Panc1 (cell line): ENCODE results near the gene ANXA6. TPM values are rescaled to one million over a fixed set of nuclear protein-coding genes. Genes with fewer than 3 reads are reported as not detected.

ENCODE experiments used
- ATAC-seq: fragments of 200-7000 bp; cut with Tn5 transposase; 2 replicates; pipeline ENCODE4 v1.9.1; 2020; ENCODE audit warnings: mild to moderate bottlenecking, moderate library complexity
- BruUV-seq: library from RNA; stranded (reverse); fragments of 400-500 nt; replicated peaks from 2 replicates; lab custom pipeline; 2021; lab: Mats Ljungman, UMichigan
- CTCF ChIA-PET: fragments of 300-600 bp; sonication (Branson Sonifier 250); formaldehyde crosslinking; loops from one replicate; lab custom pipeline; 2022; ENCODE audit warnings: antibody characterized with exemption; lab: Charles Lee
- POLR2A ChIA-PET: fragments of 300-600 bp; sonication (Branson Sonifier 250); formaldehyde crosslinking; loops from one replicate; lab custom pipeline; 2022; ENCODE audit warnings: antibody characterized with exemption; lab: Charles Lee
- DNase-seq: peaks from one replicate; pipeline ENCODE4 v3.0.0-alpha.2; 2010; ENCODE audit warnings: low read depth, low spot score
- H3K27ac ChIP-seq: 2 replicates; pipeline ENCODE4 v1.5.1; 2011; ENCODE audit warnings: mild to moderate bottlenecking, low read length, inconsistent platforms
- H3K27me3 ChIP-seq: fragments of 200-500 bp; sonication (Bioruptor generic); 2 replicates; pipeline ENCODE4 v1.6.0; 2014; ENCODE audit warnings: low read length, inconsistent platforms; ENCODE audit not compliant: control insufficient read depth, insufficient read depth
- H3K36me3 ChIP-seq: fragments of 200-500 bp; sonication (Bioruptor generic); 2 replicates; pipeline ENCODE4 v1.5.1; 2014; ENCODE audit warnings: inconsistent platforms, mild to moderate bottlenecking, low read length, moderate library complexity; ENCODE audit not compliant: control insufficient read depth, insufficient read depth
- H3K4me1 ChIP-seq: 2 replicates; pipeline ENCODE4 v1.5.1; 2011; ENCODE audit warnings: inconsistent platforms, mild to moderate bottlenecking, low read length, moderate library complexity; ENCODE audit not compliant: control insufficient read depth, insufficient read depth
- H3K4me3 ChIP-seq, 2 experiments: 2 replicates each; pipeline ENCODE4 v1.5.1; 2011 to 2012; ENCODE audit warnings: low read depth in 2 of 2, low read length in 2 of 2, mild to moderate bottlenecking in 2 of 2, inconsistent platforms in 1 of 2, moderate library complexity in 1 of 2
- H3K9me3 ChIP-seq: fragments of 200-500 bp; sonication (Bioruptor generic); 2 replicates; pipeline ENCODE4 v1.5.1; 2014; ENCODE audit warnings: low read depth, mild to moderate bottlenecking, inconsistent platforms, low read length, moderate library complexity; ENCODE audit not compliant: control insufficient read depth, insufficient read depth
- POLR2AphosphoS5 ChIP-seq: IDR thresholded peaks from 2 replicates; pipeline ENCODE4 v1.6.1; 2012; ENCODE audit warnings: mild to moderate bottlenecking, low read depth, low read length, moderate library complexity
- REST ChIP-seq, 2 experiments: IDR thresholded peaks; 2 replicates each; pipeline ENCODE4 v1.6.1; 2011 to 2012; ENCODE audit warnings: low read depth in 2 of 2, control low read depth in 1 of 2, low read length in 1 of 2, mild to moderate bottlenecking in 1 of 2, moderate library complexity in 1 of 2; ENCODE audit not compliant: insufficient read depth in 1 of 2
- SIN3A ChIP-seq: IDR thresholded peaks from 2 replicates; pipeline ENCODE4 v1.6.1; 2012; ENCODE audit warnings: low read depth, mild to moderate bottlenecking, low read length, moderate library complexity, borderline replicate concordance; ENCODE audit not compliant: insufficient read depth
- TCF7L2 ChIP-seq: IDR thresholded peaks from 2 replicates; pipeline ENCODE4 v1.6.1; 2011; ENCODE audit warnings: mild to moderate bottlenecking, low read depth, low read length, inconsistent platforms
- in situ Hi-C: cut with HindIII; loops from 2 replicates; pipeline ENCODE4 v1.10.0; 2016; ENCODE audit warnings: low sequenced_read_pairs, low pct_unique_long_range_greater_than_20kb
- intact Hi-C: fragments of 100-400 bp; cut with micrococcal nuclease; formaldehyde crosslinking; loops from one replicate; pipeline ENCODE4 v1.10.0; 2022; ENCODE audit not compliant: unreplicated experiment
- total RNA-seq: library from RNA; stranded (reverse); gene quantifications from one replicate; pipeline ENCODE4 v1.2.1, GENCODE V29; 2021; ENCODE audit not compliant: unreplicated experiment
- TF ChIP-seq, protein P1 (sequence below): fragments of 450-650 bp; IDR thresholded peaks from 2 replicates; pipeline ENCODE4 v1.5.1; 2017; ENCODE audit warnings: mild to moderate bottlenecking

ANXA6 gene
- total RNA-seq, 1 experiment from 2014 or later: 60.0 TPM

DNA sequence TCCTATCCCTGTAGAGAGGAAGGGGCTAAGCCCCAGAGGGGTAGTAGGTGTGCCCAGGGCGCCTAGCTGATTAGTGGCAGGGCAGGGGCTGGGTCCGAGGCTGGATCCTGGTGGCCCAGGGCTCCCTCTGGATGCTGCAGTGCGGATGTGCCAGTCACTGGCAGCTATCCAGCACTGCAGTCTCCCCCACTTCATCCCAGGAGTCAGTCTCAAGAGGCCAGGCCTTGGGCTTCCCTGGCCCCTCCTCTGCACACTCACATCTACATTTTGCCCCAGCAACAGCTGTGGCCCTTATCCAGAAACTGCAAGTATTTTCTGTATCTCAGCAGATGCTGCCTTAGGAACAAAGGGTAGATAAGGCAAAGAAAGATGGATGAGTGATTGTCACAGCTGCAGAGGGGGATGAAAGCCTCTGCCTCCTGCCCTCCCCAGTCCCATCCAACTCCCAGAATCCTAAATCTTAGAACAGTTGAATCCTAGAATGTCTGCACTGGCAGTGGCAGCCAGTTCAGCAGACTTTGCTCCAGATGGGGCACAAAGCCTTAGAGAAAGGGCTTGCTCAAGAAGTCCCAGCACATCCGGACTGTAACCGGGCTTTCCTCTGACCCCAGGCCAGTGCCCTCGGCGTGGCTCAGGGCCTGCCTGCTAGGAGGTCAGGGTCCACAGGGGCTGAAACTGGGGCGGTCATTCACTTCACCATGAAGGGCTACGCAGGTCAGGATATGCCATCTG, 1.6 kb downstream of the ANXA6 start:
- no peak overlapping the region for H3K27ac ChIP-seq
- POLR2A ChIA-PET: no interaction called here
- intact Hi-C loops (no loop called here), in situ Hi-C loops (no loop called here)
- no peaks in the 10 kb centered on the region for H3K9me3 ChIP-seq
- no peak for ATAC-seq
- no TSS peak for BruUV-seq
- DNase-seq: no peak
- CTCF ChIA-PET: no interaction called here
- H3K4me1 ChIP-seq: 0 out of 2 replicates have a peak, but pooled peaks cover 8% of the 10 kb centered on the region
- TF ChIP-seq SIN3A (no peak), POLR2AphosphoS5 (no peak), TCF7L2 (no peak), REST (IDR thresholded peaks at IDR 0.05; ENCODE audit: insufficient read depth in 1 of 2, low read depth in 2 of 2, low read length in 1 of 2) (no peak)
- TF ChIP-seq, protein P1, sequence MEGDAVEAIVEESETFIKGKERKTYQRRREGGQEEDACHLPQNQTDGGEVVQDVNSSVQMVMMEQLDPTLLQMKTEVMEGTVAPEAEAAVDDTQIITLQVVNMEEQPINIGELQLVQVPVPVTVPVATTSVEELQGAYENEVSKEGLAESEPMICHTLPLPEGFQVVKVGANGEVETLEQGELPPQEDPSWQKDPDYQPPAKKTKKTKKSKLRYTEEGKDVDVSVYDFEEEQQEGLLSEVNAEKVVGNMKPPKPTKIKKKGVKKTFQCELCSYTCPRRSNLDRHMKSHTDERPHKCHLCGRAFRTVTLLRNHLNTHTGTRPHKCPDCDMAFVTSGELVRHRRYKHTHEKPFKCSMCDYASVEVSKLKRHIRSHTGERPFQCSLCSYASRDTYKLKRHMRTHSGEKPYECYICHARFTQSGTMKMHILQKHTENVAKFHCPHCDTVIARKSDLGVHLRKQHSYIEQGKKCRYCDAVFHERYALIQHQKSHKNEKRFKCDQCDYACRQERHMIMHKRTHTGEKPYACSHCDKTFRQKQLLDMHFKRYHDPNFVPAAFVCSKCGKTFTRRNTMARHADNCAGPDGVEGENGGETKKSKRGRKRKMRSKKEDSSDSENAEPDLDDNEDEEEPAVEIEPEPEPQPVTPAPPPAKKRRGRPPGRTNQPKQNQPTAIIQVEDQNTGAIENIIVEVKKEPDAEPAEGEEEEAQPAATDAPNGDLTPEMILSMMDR: no peak
- no peak overlapping the region for H3K4me3 ChIP-seq
- H3K36me3 ChIP-seq: no peaks in the 10 kb centered on the region; the same call in 1 of the 2 replicates
- H3K27me3 ChIP-seq: no peaks in the 10 kb centered on the region; the same call in 1 of the 2 replicates

DNA sequence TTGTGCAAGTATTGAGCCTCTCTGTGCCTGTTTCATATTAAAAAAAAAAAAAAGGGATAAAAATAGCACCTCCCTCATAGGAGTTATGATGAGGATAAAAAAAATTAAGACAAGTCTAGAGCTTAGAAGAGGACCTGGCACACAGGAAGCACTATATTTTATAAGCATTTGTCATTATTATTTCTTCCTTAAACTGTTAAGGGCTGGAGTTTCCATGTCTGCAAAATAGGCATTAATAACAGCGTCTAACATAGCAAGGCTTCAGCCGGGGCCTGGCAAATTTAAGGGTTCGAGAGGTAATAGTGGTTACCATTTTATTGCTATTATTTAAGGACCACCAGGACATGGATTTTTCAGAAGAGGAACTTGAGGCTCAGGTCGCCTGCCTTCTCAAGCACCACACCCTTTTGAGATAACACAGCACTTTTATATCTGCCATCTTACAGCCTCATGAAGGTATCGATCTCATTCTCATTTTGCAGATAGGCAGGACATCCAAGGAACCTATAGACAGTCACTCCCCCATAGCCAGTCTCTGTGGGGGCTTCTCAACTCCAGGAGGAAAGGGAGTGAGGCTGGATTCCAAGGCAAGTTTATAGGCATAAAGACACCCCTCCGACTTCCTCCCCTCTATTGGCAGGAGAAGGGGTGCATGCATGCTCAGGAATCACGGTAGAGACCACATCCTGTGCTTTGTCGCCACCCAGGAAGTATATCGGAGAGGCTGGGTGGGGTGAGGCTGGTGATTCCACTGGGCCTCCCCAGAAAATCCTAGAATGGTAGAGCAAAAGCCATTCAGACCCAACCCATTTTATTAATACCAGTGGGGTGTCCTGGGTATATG, 2.4 kb downstream of the ANXA6 start:
- in situ Hi-C loops (no loop called here), intact Hi-C loops (no loop called here)
- ChIA-PET CTCF (no interaction called here), POLR2A (no interaction called here)
- H3K9me3 ChIP-seq: no peaks in the 10 kb centered on the region
- H3K4me1 ChIP-seq: 0 out of 2 replicates have a peak, but pooled peaks cover 8% of the 10 kb centered on the region
- no peak for TF ChIP-seq TCF7L2
- no peak for TF ChIP-seq POLR2AphosphoS5
- no peak for TF ChIP-seq REST (IDR thresholded peaks at IDR 0.05; ENCODE audit: insufficient read depth in 1 of 2, low read depth in 2 of 2, low read length in 1 of 2)
- TF ChIP-seq SIN3A: no peak
- TF ChIP-seq, protein P1: no peak
- H3K4me3 ChIP-seq: no peak overlapping the region
- no peak for ATAC-seq
- no peaks in the 10 kb centered on the region; the same call in 1 of the 2 replicates for H3K36me3 ChIP-seq
- no peak overlapping the region for H3K27ac ChIP-seq
- no peaks in the 10 kb centered on the region for H3K27me3 ChIP-seq
- BruUV-seq: no TSS peak
- DNase-seq: no peak
